ENCODE data around the gene APOL4. TPM values are rescaled to one million over a fixed set of nuclear protein-coding genes. Genes with fewer than 3 reads are reported as not detected.
"Not testable (repeated sequence)": the region's sequence is repeated elsewhere in the genome, so short reads cannot be mapped to it uniquely, and the experiment has no call there.

The APOL4 gene
- total RNA-seq, 4 donors from 2014 or later: 0.31 to 113 (median 44.3) TPM

GRCh38 chr22:36192542-36192941, 9.1 kb downstream of the APOL4 start:
- DNase-seq (ENCODE audit: low spot score): no peak
- no peak for TF ChIP-seq CTCF (IDR thresholded peaks at IDR 0.05)
- no peak for ATAC-seq (ENCODE audit: low FRiP score)

- no peak for DNase-seq (ENCODE audit: low spot score)
Observed at GRCh38 chr22:36191106-36191836, 10.3 kb downstream of the APOL4 start.

GRCh38 chr22:36187862-36188261, 13.7 kb downstream of the APOL4 start:
- ATAC-seq (ENCODE audit: low FRiP score): not testable (repeated sequence)

More at GRCh38 chr22:36191106-36191836, 10.3 kb downstream of the APOL4 start:
- no peak for TF ChIP-seq CTCF (IDR thresholded peaks at IDR 0.05)
- ATAC-seq (ENCODE audit: low FRiP score): no peak

GRCh38 chr22:36185828-36186624, 15.6 kb downstream of the APOL4 start:
- DNase-seq (ENCODE audit: low spot score) (no peak), ATAC-seq (ENCODE audit: low FRiP score) (no peak)
- no peak for TF ChIP-seq CTCF (IDR thresholded peaks at IDR 0.05)

More at GRCh38 chr22:36187862-36188261, 13.7 kb downstream of the APOL4 start:
- not testable (repeated sequence) for DNase-seq (ENCODE audit: low spot score)

GRCh38 chr22:36184433-36185025, 17.1 kb downstream of the APOL4 start:
- DNase-seq (ENCODE audit: low spot score) (no peak), ATAC-seq (ENCODE audit: low FRiP score) (no peak)
- TF ChIP-seq CTCF (IDR thresholded peaks at IDR 0.05): no peak

- DNase-seq (ENCODE audit: low spot score) (no peak), ATAC-seq (ENCODE audit: low FRiP score) (no peak)
- no peak for TF ChIP-seq CTCF (IDR thresholded peaks at IDR 0.05)
Observed at GRCh38 chr22:36183446-36183845, 18.2 kb downstream of the APOL4 start.

- DNase-seq (ENCODE audit: low spot score): no peak
- no peak for ATAC-seq (ENCODE audit: low FRiP score)
- no peak for TF ChIP-seq CTCF (IDR thresholded peaks at IDR 0.05)
Observed at GRCh38 chr22:36182857-36183256, 18.8 kb downstream of the APOL4 start.

Measured in omental fat pad (tissue), 4 donors.